HG02642 (cell line): ENCODE results near the gene OSBPL10.

Experiments used
- ATAC-seq: cut with Tn5 transposase; IDR thresholded peaks from one replicate; pipeline ENCODE4 v1.9.1; 2021; ENCODE audit warnings: mild to moderate bottlenecking; ENCODE audit not compliant: unreplicated experiment, poor library complexity

The OSBPL10 gene

GRCh38 chr3:31762097-31762764, 218.8 kb downstream of the OSBPL10 start:
- no peak for ATAC-seq

- no peak for ATAC-seq
Measured at GRCh38 chr3:31760654-31761053, 220.4 kb downstream of the OSBPL10 start.

- ATAC-seq: no peak
Measured at GRCh38 chr3:31758322-31758965, 222.6 kb downstream of the OSBPL10 start.

- no peak for ATAC-seq
Measured at GRCh38 chr3:31755926-31756658, 225.0 kb downstream of the OSBPL10 start.

- peak; percentile 95 for ATAC-seq
Measured at GRCh38 chr3:31754575-31755278, 226.3 kb downstream of the OSBPL10 start.

GRCh38 chr3:31753050-31753425, 228.0 kb downstream of the OSBPL10 start:
- no peak for ATAC-seq

GRCh38 chr3:31752305-31753049, 228.6 kb downstream of the OSBPL10 start:
- no peak for ATAC-seq

GRCh38 chr3:31750341-31750740, 230.7 kb downstream of the OSBPL10 start:
- no peak for ATAC-seq

- ATAC-seq: no peak
Measured at GRCh38 chr3:31748933-31749295, 232.1 kb downstream of the OSBPL10 start.

GRCh38 chr3:31748281-31748932, 232.7 kb downstream of the OSBPL10 start:
- no peak for ATAC-seq

GRCh38 chr3:31747785-31748184, 233.3 kb downstream of the OSBPL10 start:
- ATAC-seq: no peak

- no peak for ATAC-seq
Measured at GRCh38 chr3:31744913-31745312, 236.1 kb downstream of the OSBPL10 start.

- no peak for ATAC-seq
Measured at GRCh38 chr3:31743331-31744089, 237.6 kb downstream of the OSBPL10 start.

- ATAC-seq: no peak
Measured at GRCh38 chr3:31740397-31740796, 240.7 kb downstream of the OSBPL10 start.

GRCh38 chr3:31738412-31738811, 242.7 kb downstream of the OSBPL10 start:
- ATAC-seq: no peak

GRCh38 chr3:31735667-31736066, 245.4 kb downstream of the OSBPL10 start:
- no peak for ATAC-seq

- no peak for ATAC-seq
Measured at GRCh38 chr3:31733234-31733667, 247.8 kb downstream of the OSBPL10 start.

GRCh38 chr3:31732548-31732947, 248.5 kb downstream of the OSBPL10 start:
- ATAC-seq: no peak

- no peak for ATAC-seq
Measured at GRCh38 chr3:31729573-31729972, 251.5 kb downstream of the OSBPL10 start.
